HEK293 (cell line): ENCODE data around the gene TSC22D3.

Source experiments
- CTCF ChIP-seq: fragments of 450-650 bp; formaldehyde crosslinking; IDR thresholded peaks from 2 replicates; pipeline ENCODE4 v1.5.1; 2016; ENCODE audit warnings: missing biosample characterization, missing genetic modification characterization
- KLF10 ChIP-seq: fragments of 450-650 bp; IDR thresholded peaks from 2 replicates; pipeline ENCODE4 v1.5.1; 2018; ENCODE audit warnings: missing biosample characterization, mild to moderate bottlenecking, missing genetic modification characterization
- KLF9 ChIP-seq: fragments of 450-650 bp; formaldehyde crosslinking; IDR thresholded peaks from 2 replicates; pipeline ENCODE4 v1.5.1; 2016; ENCODE audit warnings: missing biosample characterization, missing genetic modification characterization, low read depth
- MYNN ChIP-seq: fragments of 450-650 bp; formaldehyde crosslinking; IDR thresholded peaks from 2 replicates; pipeline ENCODE4 v1.5.1; 2016; ENCODE audit warnings: missing biosample characterization, missing genetic modification characterization, borderline replicate concordance
- ZNF202 ChIP-seq: fragments of 450-650 bp; formaldehyde crosslinking; IDR thresholded peaks from 2 replicates; pipeline ENCODE4 v1.5.1; 2016; ENCODE audit warnings: missing biosample characterization, missing genetic modification characterization, borderline replicate concordance
- ZNF341 ChIP-seq: fragments of 450-650 bp; formaldehyde crosslinking; IDR thresholded peaks from 2 replicates; pipeline ENCODE4; 2016; ENCODE audit warnings: low read depth, missing biosample characterization, missing genetic modification characterization

- TF ChIP-seq CTCF = no peak
- TF ChIP-seq KLF9 (tag by site-specific recombination) = no peak
- TF ChIP-seq KLF10 (tag by site-specific recombination) = no peak
- TF ChIP-seq ZNF341 (tag by site-specific recombination) = peak; percentile 62
- TF ChIP-seq MYNN = no peak
- no peak for TF ChIP-seq ZNF202
Observed at GRCh38 chrX:107712231-107713202, 63.1 kb downstream of the TSC22D3 start.
